Measurements from ENCODE around the gene TOR2A. TPM values are rescaled to one million over a fixed set of nuclear protein-coding genes. Genes with fewer than 3 reads are reported as not detected.
A peak's percentile ranks its signal among the peaks of the same experiment; 100 is the strongest.
"Not testable (repeated sequence)": the region's sequence is repeated elsewhere in the genome, so short reads cannot be mapped to it uniquely, and the experiment has no call there.

The TOR2A gene
- 18.2 and 21.9 TPM in 2 replicates for total RNA-seq

- peak; percentile 79 for DNase-seq (ENCODE audit: extremely low read depth, low read depth, low spot score)
Observed at GRCh38 chr9:127734747-127735529, at the start of gene TOR2A. Gene TOR2A, minus strand, starts transcription at chr9:127735294. Its CDS starts 24 bp downstream, at chr9:127735270.

GRCh38 chr9:127783111-127784008 lies 48.3 kb upstream of the TOR2A start:
- DNase-seq (ENCODE audit: extremely low read depth, low read depth, low spot score): no peak

GRCh38 chr9:127781806-127782205 lies 46.7 kb upstream of the TOR2A start:
- DNase-seq (ENCODE audit: extremely low read depth, low read depth, low spot score): no peak

- not testable (repeated sequence) for DNase-seq (ENCODE audit: extremely low read depth, low read depth, low spot score)
Observed at GRCh38 chr9:127780909-127781308, 45.8 kb upstream of the TOR2A start.

GRCh38 chr9:127780126-127780885 lies 45.2 kb upstream of the TOR2A start:
- DNase-seq (ENCODE audit: extremely low read depth, low read depth, low spot score): no peak

GRCh38 chr9:127779136-127779981 lies 44.3 kb upstream of the TOR2A start:
- no peak for DNase-seq (ENCODE audit: extremely low read depth, low read depth, low spot score)

GRCh38 chr9:127778280-127779135 lies 43.4 kb upstream of the TOR2A start, which contains the start of gene SH2D3C:
Gene SH2D3C, minus strand, starts transcription at chr9:127778666. Its CDS starts 39 bp downstream, at chr9:127778627.
- DNase-seq (ENCODE audit: extremely low read depth, low read depth, low spot score): no peak

GRCh38 chr9:127777368-127777980 lies 42.4 kb upstream of the TOR2A start:
- DNase-seq (ENCODE audit: extremely low read depth, low read depth, low spot score): no peak

- DNase-seq (ENCODE audit: extremely low read depth, low read depth, low spot score): no peak
Observed at GRCh38 chr9:127776924-127777289, 41.8 kb upstream of the TOR2A start.

- no peak for DNase-seq (ENCODE audit: extremely low read depth, low read depth, low spot score)
Observed at GRCh38 chr9:127776195-127776923, 41.3 kb upstream of the TOR2A start.

GRCh38 chr9:127773981-127774380 lies 38.9 kb upstream of the TOR2A start:
- DNase-seq (ENCODE audit: extremely low read depth, low read depth, low spot score): no peak

GRCh38 chr9:127773272-127773671 lies 38.2 kb upstream of the TOR2A start:
- DNase-seq (ENCODE audit: extremely low read depth, low read depth, low spot score): no peak

- DNase-seq (ENCODE audit: extremely low read depth, low read depth, low spot score): no peak
Observed at GRCh38 chr9:127772603-127773002, 37.5 kb upstream of the TOR2A start.

GRCh38 chr9:127771570-127772189 lies 36.6 kb upstream of the TOR2A start:
- DNase-seq (ENCODE audit: extremely low read depth, low read depth, low spot score): no peak

- DNase-seq (ENCODE audit: extremely low read depth, low read depth, low spot score): no peak
Observed at GRCh38 chr9:127770905-127771569, 35.9 kb upstream of the TOR2A start.

GRCh38 chr9:127770583-127770904 lies 35.5 kb upstream of the TOR2A start:
- DNase-seq (ENCODE audit: extremely low read depth, low read depth, low spot score): no peak

- DNase-seq (ENCODE audit: extremely low read depth, low read depth, low spot score): no peak
Observed at GRCh38 chr9:127769929-127770582, 35.0 kb upstream of the TOR2A start.
